Loucy (cell line): ENCODE results near the gene TMC3.

ENCODE experiments used
- CTCF ChIP-seq: fragments of 200-600 bp; sonication (generic); conservative IDR thresholded peaks from 2 replicates; pipeline ENCODE4 v1.5.1; 2014; ENCODE audit warnings: mild to moderate bottlenecking, antibody characterized with exemption, low read length
- EZH2phosphoT487 ChIP-seq: fragments of 200-600 bp; IDR thresholded peaks from 2 replicates; pipeline ENCODE4 v1.6.1; 2018; ENCODE audit warnings: antibody characterized with exemption, mild to moderate bottlenecking, moderate library complexity, borderline replicate concordance

GRCh38 chr15:81360491-81360890, 13.5 kb downstream of the TMC3 start:
- TF ChIP-seq CTCF (no peak), EZH2phosphoT487 (no peak)
